Myocyte (in vitro differentiated cells): ENCODE measurements around the gene SLC45A3. TPM values are rescaled to one million over a fixed set of nuclear protein-coding genes. Genes with fewer than 3 reads are reported as not detected.

Source experiments
- DNase-seq: peaks from one replicate; pipeline ENCODE4 v3.0.0-alpha.2; 2012; ENCODE audit warnings: low read depth
- total RNA-seq: library from RNA; depleted of rRNA; stranded (reverse); fragments of >200 nt; gene quantifications from 2 replicates; pipeline ENCODE4 v1.2.3, GENCODE V29; 2014

The SLC45A3 gene
- total RNA-seq, 1 donor from 2014 or later, result 12.1 TPM

GRCh38 chr1:205610901-205611466 lies 69.3 kb downstream of the SLC45A3 start:
- DNase-seq, result no peak

GRCh38 chr1:205610036-205610435 lies 70.3 kb downstream of the SLC45A3 start:
- peak; percentile 19 for DNase-seq

Other genes with a start within 250 kb of the SLC45A3 start
- not detected in 2 replicates for gene BLACAT1, start 224.5 kb downstream of the SLC45A3 start, total RNA-seq
- gene CDK18, start 175.8 kb downstream of the SLC45A3 start, total RNA-seq, result 33.3 and 50.5 TPM in 2 replicates
- 18.1 and 19.0 TPM in 2 replicates for gene ELK4, start 48.5 kb downstream of the SLC45A3 start, total RNA-seq
- 151 and 153 TPM in 2 replicates for gene NUCKS1, start 69.7 kb upstream of the SLC45A3 start, total RNA-seq
- 23.6 and 24.8 TPM in 2 replicates for gene RAB29, start 95.0 kb upstream of the SLC45A3 start, total RNA-seq
- gene SLC41A1, start 132.7 kb upstream of the SLC45A3 start, total RNA-seq, result 24.6 and 36.2 TPM in 2 replicates
- gene PM20D1, start 169.6 kb upstream of the SLC45A3 start, total RNA-seq, result not detected in 2 replicates